Measurements from ENCODE around the gene INPP4A. TPM values are rescaled to one million over a fixed set of nuclear protein-coding genes. Genes with fewer than 3 reads are reported as not detected.

Gene INPP4A
- total and polyA plus RNA-seq, 10 of the 15 experiments (the other 5 are each of a cell fraction or from before 2014, with no cell fraction given), result 4.7 to 62.3 (median 36.9) TPM

DNA sequence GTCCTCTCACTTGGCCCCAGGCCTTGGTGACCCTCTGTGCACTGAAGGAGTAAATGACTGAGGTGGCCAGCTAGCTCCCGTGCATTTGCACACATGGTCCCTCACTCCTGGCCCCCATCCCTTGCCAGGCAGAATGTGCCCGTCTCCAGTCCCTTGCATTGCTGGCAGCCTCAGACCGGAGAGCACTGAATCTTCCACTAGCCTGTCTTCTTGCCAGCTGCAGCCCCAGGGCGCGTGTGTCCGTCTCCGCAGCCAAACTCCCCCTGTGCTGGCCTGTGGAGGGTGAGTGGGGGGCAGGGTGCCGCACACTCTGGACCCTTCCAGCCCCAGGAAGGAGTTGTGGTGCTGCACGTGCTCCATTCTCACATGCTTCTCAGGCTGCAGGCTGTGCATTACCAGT lies 35.9 kb downstream of the INPP4A start:
- Histone ChIP-seq H3K4me2 (ENCODE audit: control insufficient read depth, insufficient read depth) (peak overlapping the region; percentile 18; the same call in 1 of the 2 replicates), H3K27me3 (replicated peaks in 1 of 2; ENCODE audit: control insufficient read depth in 2 of 2, insufficient read depth in 2 of 2, low read length in 1 of 2) (no peaks in the 10 kb centered on the region), H3K4me1 (ENCODE audit: control insufficient read depth, insufficient read depth, low read length) (peaks cover 98% of the 10 kb centered on the region), H3K4me3 (no peak overlapping the region), H3K9ac (ENCODE audit: control insufficient read depth, insufficient read depth, low read length) (no peak overlapping the region), H2AFZ (ENCODE audit: control insufficient read depth, low read depth, low read length) (no peak overlapping the region), H3K79me2 (ENCODE audit: control insufficient read depth, insufficient read depth, low read length) (peaks cover 95% of the 10 kb centered on the region), H3K27ac (ENCODE audit: control insufficient read depth, insufficient read depth) (peak overlapping the region; percentile 89), H3K36me3 (ENCODE audit: control insufficient read depth in 2 of 2, insufficient read depth in 2 of 2, low read length in 1 of 2) (peaks cover 8 to 19% of the 10 kb centered on the region in 2 experiments), H4K20me1 (ENCODE audit: control insufficient read depth, insufficient read depth) (no peaks in the 10 kb centered on the region), H3K9me3 (replicated peaks; ENCODE audit: control insufficient read depth, insufficient read depth, low read length) (no peaks in the 10 kb centered on the region)
- BruUV-seq (replicated peaks), result no TSS peak
- intact Hi-C loops (cut with micrococcal nuclease; ENCODE audit: unreplicated experiment) (loop anchor here (5.0 kb wide), 1 partner anchor 33 kb away; no protein-coding TSS in a partner anchor), in situ Hi-C loops (cut with MboI) (no loop called here)
- DNase-seq (ENCODE audit: low read depth, low spot score) (no peak), ATAC-seq (no peak), FAIRE-seq (no peak)
- RAD21 ChIA-PET (ENCODE audit: unreplicated experiment), result interaction anchor here (1.2 to 7.4 kb wide), 4 partner anchors 13 to 33 kb away, joined by 5 to 150 read pairs (median 41); no protein-coding TSS in a partner anchor
- CTCF ChIA-PET, result interaction anchor here (0.9 to 5.9 kb wide), 8 partner anchors 7 to 36 kb away, joined by 3 to 41 read pairs (median 7); no protein-coding TSS in a partner anchor
- POLR2A ChIA-PET, result interaction anchor here (0.6 to 16.1 kb wide), 3 partner anchors 8 to 384 kb away, joined by 4 to 545 read pairs (median 6); no protein-coding TSS in a partner anchor
- WGBS (ENCODE audit: insufficient coverage, insufficient replicate concordance, low lambda C conversion rate, missing lambda C conversion rate), result 97% methylated on average over 9 of the region's 9 CpGs
- SMC1A ChIA-PET (ENCODE audit: uncharacterized antibody, unreplicated experiment), result interaction anchor here (1.5 to 24.6 kb wide), 3 partner anchors 8 to 25 kb away, joined by 4 to 816 read pairs (median 81); no protein-coding TSS in a partner anchor
- TF ChIP-seq RAD51 (IDR thresholded peaks at IDR 0.05), result no peak
- TF ChIP-seq, protein P1, sequence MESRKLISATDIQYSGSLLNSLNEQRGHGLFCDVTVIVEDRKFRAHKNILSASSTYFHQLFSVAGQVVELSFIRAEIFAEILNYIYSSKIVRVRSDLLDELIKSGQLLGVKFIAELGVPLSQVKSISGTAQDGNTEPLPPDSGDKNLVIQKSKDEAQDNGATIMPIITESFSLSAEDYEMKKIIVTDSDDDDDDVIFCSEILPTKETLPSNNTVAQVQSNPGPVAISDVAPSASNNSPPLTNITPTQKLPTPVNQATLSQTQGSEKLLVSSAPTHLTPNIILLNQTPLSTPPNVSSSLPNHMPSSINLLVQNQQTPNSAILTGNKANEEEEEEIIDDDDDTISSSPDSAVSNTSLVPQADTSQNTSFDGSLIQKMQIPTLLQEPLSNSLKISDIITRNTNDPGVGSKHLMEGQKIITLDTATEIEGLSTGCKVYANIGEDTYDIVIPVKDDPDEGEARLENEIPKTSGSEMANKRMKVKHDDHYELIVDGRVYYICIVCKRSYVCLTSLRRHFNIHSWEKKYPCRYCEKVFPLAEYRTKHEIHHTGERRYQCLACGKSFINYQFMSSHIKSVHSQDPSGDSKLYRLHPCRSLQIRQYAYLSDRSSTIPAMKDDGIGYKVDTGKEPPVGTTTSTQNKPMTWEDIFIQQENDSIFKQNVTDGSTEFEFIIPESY (IDR thresholded peaks at IDR 0.05), result no peak
- no peak for TF ChIP-seq ETV6 (conservative IDR thresholded peaks at IDR 0.05 in 1 of 2, IDR thresholded peaks at IDR 0.05 in 1 of 2; ENCODE audit: borderline replicate concordance in 1 of 2, low read depth in 1 of 2)
- TF ChIP-seq BHLHE40 (IDR thresholded peaks at IDR 0.05; ENCODE audit: borderline replicate concordance in 1 of 2, low read depth in 2 of 2, low read length in 1 of 2), result no peak
- TF ChIP-seq, protein P2, sequence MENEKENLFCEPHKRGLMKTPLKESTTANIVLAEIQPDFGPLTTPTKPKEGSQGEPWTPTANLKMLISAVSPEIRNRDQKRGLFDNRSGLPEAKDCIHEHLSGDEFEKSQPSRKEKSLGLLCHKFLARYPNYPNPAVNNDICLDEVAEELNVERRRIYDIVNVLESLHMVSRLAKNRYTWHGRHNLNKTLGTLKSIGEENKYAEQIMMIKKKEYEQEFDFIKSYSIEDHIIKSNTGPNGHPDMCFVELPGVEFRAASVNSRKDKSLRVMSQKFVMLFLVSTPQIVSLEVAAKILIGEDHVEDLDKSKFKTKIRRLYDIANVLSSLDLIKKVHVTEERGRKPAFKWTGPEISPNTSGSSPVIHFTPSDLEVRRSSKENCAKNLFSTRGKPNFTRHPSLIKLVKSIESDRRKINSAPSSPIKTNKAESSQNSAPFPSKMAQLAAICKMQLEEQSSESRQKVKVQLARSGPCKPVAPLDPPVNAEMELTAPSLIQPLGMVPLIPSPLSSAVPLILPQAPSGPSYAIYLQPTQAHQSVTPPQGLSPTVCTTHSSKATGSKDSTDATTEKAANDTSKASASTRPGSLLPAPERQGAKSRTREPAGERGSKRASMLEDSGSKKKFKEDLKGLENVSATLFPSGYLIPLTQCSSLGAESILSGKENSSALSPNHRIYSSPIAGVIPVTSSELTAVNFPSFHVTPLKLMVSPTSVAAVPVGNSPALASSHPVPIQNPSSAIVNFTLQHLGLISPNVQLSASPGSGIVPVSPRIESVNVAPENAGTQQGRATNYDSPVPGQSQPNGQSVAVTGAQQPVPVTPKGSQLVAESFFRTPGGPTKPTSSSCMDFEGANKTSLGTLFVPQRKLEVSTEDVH (IDR thresholded peaks at IDR 0.05; ENCODE audit: low read depth, partially characterized antibody), result no peak
- TF ChIP-seq, protein P3, sequence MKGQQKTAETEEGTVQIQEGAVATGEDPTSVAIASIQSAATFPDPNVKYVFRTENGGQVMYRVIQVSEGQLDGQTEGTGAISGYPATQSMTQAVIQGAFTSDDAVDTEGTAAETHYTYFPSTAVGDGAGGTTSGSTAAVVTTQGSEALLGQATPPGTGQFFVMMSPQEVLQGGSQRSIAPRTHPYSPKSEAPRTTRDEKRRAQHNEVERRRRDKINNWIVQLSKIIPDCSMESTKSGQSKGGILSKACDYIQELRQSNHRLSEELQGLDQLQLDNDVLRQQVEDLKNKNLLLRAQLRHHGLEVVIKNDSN (IDR thresholded peaks at IDR 0.05; ENCODE audit: borderline replicate concordance, extremely low read length, insufficient read depth, low read depth, low read length), result no peak
- no peak for TF ChIP-seq POLR2AphosphoS2 (IDR thresholded peaks at IDR 0.05; ENCODE audit: low read depth, low read length)
- no peak for TF ChIP-seq PAX8 (IDR thresholded peaks at IDR 0.05)
- TF ChIP-seq, protein P4, sequence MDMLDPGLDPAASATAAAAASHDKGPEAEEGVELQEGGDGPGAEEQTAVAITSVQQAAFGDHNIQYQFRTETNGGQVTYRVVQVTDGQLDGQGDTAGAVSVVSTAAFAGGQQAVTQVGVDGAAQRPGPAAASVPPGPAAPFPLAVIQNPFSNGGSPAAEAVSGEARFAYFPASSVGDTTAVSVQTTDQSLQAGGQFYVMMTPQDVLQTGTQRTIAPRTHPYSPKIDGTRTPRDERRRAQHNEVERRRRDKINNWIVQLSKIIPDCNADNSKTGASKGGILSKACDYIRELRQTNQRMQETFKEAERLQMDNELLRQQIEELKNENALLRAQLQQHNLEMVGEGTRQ (IDR thresholded peaks at IDR 0.05; ENCODE audit: borderline replicate concordance, low read depth, low read length), result no peak
- no peak for TF ChIP-seq CREB1 (IDR thresholded peaks at IDR 0.05; ENCODE audit: low read depth)
- no peak for TF ChIP-seq ZZZ3 (IDR thresholded peaks at IDR 0.05; ENCODE audit: control insufficient read depth, insufficient read length, low read depth)
- no peak for TF ChIP-seq NR2C2 (IDR thresholded peaks at IDR 0.05; ENCODE audit: borderline replicate concordance, control insufficient read depth, insufficient read length, low read depth)
- TF ChIP-seq PAX5 (IDR thresholded peaks at IDR 0.05; ENCODE audit: borderline replicate concordance, low read depth, low read length), result no peak
- TF ChIP-seq SUPT20H (IDR thresholded peaks at IDR 0.05; ENCODE audit: borderline replicate concordance, control insufficient read depth, low read depth, low read length), result no peak
- TF ChIP-seq HDAC6 (IDR thresholded peaks at IDR 0.05; ENCODE audit: unreplicated experiment), result no peak
- TF ChIP-seq CEBPB (IDR thresholded peaks at IDR 0.05; ENCODE audit: borderline replicate concordance in 1 of 2, low read depth in 2 of 2, low read length in 2 of 2), result no peak

Measured in GM12878 (cell line).